ENCODE measurements around the gene RFTN1. TPM values are rescaled to one million over a fixed set of nuclear protein-coding genes. Genes with fewer than 3 reads are reported as not detected.

The RFTN1 gene
- total and polyA plus RNA-seq, 9 of the 15 experiments (the other 6 are each of a cell fraction or from before 2014, with no cell fraction given): 0.08 to 0.51 (median 0.11) TPM; not detected in 6

GRCh38 chr3:16482770-16483531, 30.5 kb downstream of the RFTN1 start:
- H3K4me2 ChIP-seq (ENCODE audit: insufficient read depth, low read length): no peak overlapping the region
- no peak overlapping the region for H3K27ac ChIP-seq (ENCODE audit: extremely low read depth, low read depth, low read length)
- ATAC-seq (peak; percentile 56), DNase-seq (ENCODE audit: extremely low read depth in 1 of 4, low spot score in 3 of 4) (no peak), FAIRE-seq (no peak)
- no peaks in the 10 kb centered on the region for H3K9me1 ChIP-seq (ENCODE audit: control insufficient read depth, insufficient read depth, low read length)
- intact Hi-C loops (cut with micrococcal nuclease): no loop called here
- H3K79me2 ChIP-seq (ENCODE audit: control insufficient read depth, insufficient read depth, low read length): no peaks in the 10 kb centered on the region
- POLR2A ChIA-PET: interaction anchor here (1.1 to 2.5 kb wide), 2 partner anchors 9 kb away, joined by 6 to 7 read pairs; no protein-coding TSS in a partner anchor
- no peaks in the 10 kb centered on the region for H3K9me3 ChIP-seq (replicated peaks; ENCODE audit: control insufficient read depth, insufficient read depth, low read depth, low read length)
- no peaks in the 10 kb centered on the region for H3K36me3 ChIP-seq (ENCODE audit: control insufficient read depth, insufficient read depth, low read length)
- no TSS peak for BruUV-seq (replicated peaks)
- no peak overlapping the region for H3K9ac ChIP-seq (ENCODE audit: insufficient read depth in 1 of 2, low read depth in 2 of 2, low read length in 2 of 2)
- WGBS (ENCODE audit: insufficient coverage, low coverage, missing lambda C conversion rate): 1% methylated on average over 7 of the region's 7 CpGs
- H3K4me3 ChIP-seq: no peak overlapping the region
- H3K4me1 ChIP-seq (replicated peaks in 1 of 2; ENCODE audit: control insufficient read depth in 2 of 2, insufficient read depth in 2 of 2, low read length in 2 of 2): no peaks in the 10 kb centered on the region
- in situ Hi-C loops (cut with MboI): no loop called here
- peaks cover 11 to 29% of the 10 kb centered on the region in 2 experiments; a peak in 4 of 5 replicates for H3K27me3 ChIP-seq (ENCODE audit: control insufficient read depth in 2 of 2, insufficient read depth in 2 of 2, low read length in 2 of 2)
- TF ChIP-seq SRSF9 (IDR thresholded peaks at IDR 0.05; ENCODE audit: borderline replicate concordance, low read depth, low read length): no peak
- no peak for TF ChIP-seq NFIC (IDR thresholded peaks at IDR 0.05)
- TF ChIP-seq CTBP1 (IDR thresholded peaks at IDR 0.05; ENCODE audit: borderline replicate concordance): no peak
- no peak for TF ChIP-seq SUPT5H (IDR thresholded peaks at IDR 0.05)
- TF ChIP-seq MTF1 (CRISPR knock-in tag; IDR thresholded peaks at IDR 0.05; ENCODE audit: borderline replicate concordance): no peak
- TF ChIP-seq SNIP1 (IDR thresholded peaks at IDR 0.05; ENCODE audit: low read depth): no peak
- no peak for TF ChIP-seq EWSR1 (IDR thresholded peaks at IDR 0.05; ENCODE audit: borderline replicate concordance, low read depth, partially characterized antibody)
- no peak for TF ChIP-seq TAF15 (IDR thresholded peaks at IDR 0.05; ENCODE audit: low read depth, low read length)
- no peak for TF ChIP-seq BCLAF1 (IDR thresholded peaks at IDR 0.05; ENCODE audit: borderline replicate concordance in 1 of 2, control insufficient read depth in 1 of 2, low read depth in 2 of 2, low read length in 1 of 2)
- no peak for TF ChIP-seq YY1 (IDR thresholded peaks at IDR 0.05; ENCODE audit: borderline replicate concordance in 1 of 3, control insufficient read depth in 1 of 3, extremely low read depth in 1 of 3, insufficient read depth in 3 of 3, insufficient read length in 1 of 3, insufficient replicate concordance in 2 of 3, low read depth in 1 of 3, low read length in 2 of 3)
- TF ChIP-seq ARID1B (IDR thresholded peaks at IDR 0.05): no peak
- no peak for TF ChIP-seq NRF1 (conservative IDR thresholded peaks at IDR 0.05 in 1 of 2, IDR thresholded peaks at IDR 0.05 in 1 of 2)
- no peak for TF ChIP-seq HOXB6 (CRISPR knock-in tag; IDR thresholded peaks at IDR 0.05; ENCODE audit: borderline replicate concordance)
- no peak for TF ChIP-seq SMARCB1 (IDR thresholded peaks at IDR 0.05; ENCODE audit: insufficient read length, low read depth)
- CTCF ChIA-PET (ENCODE audit: low intra/inter-chr PET ratio): no interaction called here
- H4K20me1 ChIP-seq (replicated peaks; ENCODE audit: control insufficient read depth, insufficient read depth, low read length): no peaks in the 10 kb centered on the region
- no peak overlapping the region for H2AFZ ChIP-seq (ENCODE audit: low read depth, low read length)
